GM23338 (cell line): ENCODE results near the gene CASS4. TPM values are rescaled to one million over a fixed set of nuclear protein-coding genes. Genes with fewer than 3 reads are reported as not detected.

ENCODE experiments used
- ATAC-seq: fragments of 200-7000 bp; cut with Tn5 transposase; 3 replicates; pipeline ENCODE4 v1.9.1; 2020
- DNase-seq: peaks from one replicate; pipeline ENCODE4 v3.0.0-alpha.2; 2015; ENCODE audit warnings: low spot score
- H2AFZ ChIP-seq: fragments of 200-600 bp; sonication (generic); 2 replicates; pipeline ENCODE4 v1.8.0; 2016; ENCODE audit warnings: antibody characterized with exemption, mild to moderate bottlenecking, moderate library complexity
- H3F3A ChIP-seq: fragments of 200-600 bp; sonication (generic); replicated peaks from 2 replicates; pipeline ENCODE4 v1.8.0; 2017; ENCODE audit warnings: antibody characterized with exemption, mixed run types, low read depth
- H3K27ac ChIP-seq: fragments of 200-600 bp; sonication (generic); 2 replicates; pipeline ENCODE4 v1.6.1; 2016; ENCODE audit warnings: low read depth
- H3K27me3 ChIP-seq: fragments of 200-600 bp; sonication (generic); 2 replicates; pipeline ENCODE4 v1.8.0; 2016; ENCODE audit warnings: mild to moderate bottlenecking, mixed run types, moderate library complexity; ENCODE audit not compliant: insufficient read depth
- H3K36me3 ChIP-seq: fragments of 200-600 bp; sonication (generic); 2 replicates; pipeline ENCODE4 v1.8.0; 2016; ENCODE audit warnings: mild to moderate bottlenecking; ENCODE audit not compliant: insufficient read depth
- H3K4me1 ChIP-seq: fragments of 200-600 bp; sonication (generic); 2 replicates; pipeline ENCODE4 v1.8.0; 2016; ENCODE audit warnings: mild to moderate bottlenecking, moderate library complexity; ENCODE audit not compliant: insufficient read depth
- H3K4me2 ChIP-seq: fragments of 200-600 bp; sonication (generic); 2 replicates; pipeline ENCODE4 v1.7.1; 2017; ENCODE audit warnings: mixed run types
- H3K4me3 ChIP-seq: fragments of 200-600 bp; sonication (generic); 2 replicates; pipeline ENCODE4 v1.6.1; 2016; ENCODE audit warnings: mixed run types
- H3K79me2 ChIP-seq: fragments of 200-600 bp; sonication (generic); replicated peaks from 2 replicates; pipeline ENCODE4 v1.8.0; 2017; ENCODE audit warnings: mild to moderate bottlenecking; ENCODE audit not compliant: insufficient read depth
- H3K9me2 ChIP-seq: fragments of 200-600 bp; sonication (generic); 2 replicates; pipeline ENCODE4 v1.8.0; 2017; ENCODE audit not compliant: insufficient read depth
- H4K20me1 ChIP-seq: fragments of 200-600 bp; sonication (generic); replicated peaks from 2 replicates; pipeline ENCODE4 v1.8.0; 2017; ENCODE audit warnings: mild to moderate bottlenecking; ENCODE audit not compliant: insufficient read depth
- H3K27ac Mint-ChIP-seq: 2 replicates; pipeline ENCODE4 v1.8.0; 2020; ENCODE audit warnings: inconsistent platforms, mild to moderate bottlenecking, moderate library complexity, mixed read lengths
- H3K27me3 Mint-ChIP-seq: 3 replicates; pipeline ENCODE4 v1.8.0; 2022; ENCODE audit warnings: low read depth, mild to moderate bottlenecking, moderate library complexity, mixed read lengths, inconsistent platforms; ENCODE audit not compliant: insufficient read depth, poor library complexity
- H3K36me3 Mint-ChIP-seq: 3 replicates; pipeline ENCODE4 v1.8.0; 2021; ENCODE audit warnings: low read depth, mild to moderate bottlenecking, inconsistent platforms, moderate library complexity, mixed read lengths
- H3K4me1 Mint-ChIP-seq: 3 replicates; pipeline ENCODE4 v1.8.0; 2020; ENCODE audit warnings: mild to moderate bottlenecking, inconsistent platforms, mixed read lengths
- H3K4me3 Mint-ChIP-seq: 3 replicates; pipeline ENCODE4 v1.8.0; 2021; ENCODE audit warnings: moderate library complexity, mild to moderate bottlenecking, inconsistent platforms, mixed read lengths
- H3K9me3 Mint-ChIP-seq: 3 replicates; pipeline ENCODE4 v1.8.0; 2020; ENCODE audit warnings: moderate library complexity, mild to moderate bottlenecking, inconsistent platforms, mixed read lengths
- CREB1 ChIP-seq: fragments of 250-450 bp; sonication (Bioruptor Pico); IDR thresholded peaks from 2 replicates; pipeline ENCODE4 v1.5.0; 2020; ENCODE audit warnings: low read depth, mild to moderate bottlenecking, moderate library complexity
- CTCF ChIP-seq, 2 experiments: fragments of 200-600 bp in 1 of 2; sonication (generic) in 1 of 2; conservative IDR thresholded peaks; 2 replicates each; pipeline versions ENCODE4 v1.5.1 to v1.6.1; 2016 to 2017; ENCODE audit warnings: antibody characterized with exemption in 2 of 2, low read depth in 2 of 2, mild to moderate bottlenecking in 2 of 2, moderate library complexity in 1 of 2
- EZH2 ChIP-seq: fragments of 200-600 bp; sonication (generic); IDR thresholded peaks from one replicate; pipeline ENCODE4 v1.8.0; 2017; ENCODE audit warnings: antibody characterized with exemption, mild to moderate bottlenecking, low read depth; ENCODE audit not compliant: unreplicated experiment
- EZH2phosphoT487 ChIP-seq: fragments of 200-600 bp; sonication (generic); IDR thresholded peaks from one replicate; pipeline ENCODE4 v1.8.1; 2018; ENCODE audit warnings: antibody characterized with exemption; ENCODE audit not compliant: unreplicated experiment
- JUNB ChIP-seq: IDR thresholded peaks from one replicate; pipeline ENCODE4 v1.6.1; 2016; ENCODE audit warnings: antibody characterized with exemption; ENCODE audit not compliant: unreplicated experiment
- NANOG ChIP-seq: IDR thresholded peaks from 2 replicates; pipeline ENCODE4 v1.6.1; 2016; ENCODE audit warnings: antibody characterized with exemption, borderline replicate concordance
- POLR2AphosphoS5 ChIP-seq: IDR thresholded peaks from 2 replicates; pipeline ENCODE4 v1.6.1; 2016; ENCODE audit warnings: antibody characterized with exemption, low read depth
- REST ChIP-seq: IDR thresholded peaks from one replicate; pipeline ENCODE4 v1.6.1; 2018; ENCODE audit warnings: antibody characterized with exemption; ENCODE audit not compliant: unreplicated experiment
- STAT1 ChIP-seq: IDR thresholded peaks from one replicate; pipeline ENCODE4 v1.6.1; 2016; ENCODE audit warnings: antibody characterized with exemption; ENCODE audit not compliant: unreplicated experiment
- ZNF114 ChIP-seq: fragments of 250-450 bp; sonication (Bioruptor Pico); IDR thresholded peaks from 2 replicates; pipeline ENCODE4 v1.5.0; 2020; ENCODE audit warnings: mild to moderate bottlenecking, moderate library complexity
- ZNF331 ChIP-seq: fragments of 250-450 bp; sonication (Bioruptor Pico); IDR thresholded peaks from 2 replicates; pipeline ENCODE4 v1.5.0; 2020; ENCODE audit warnings: low read depth, mild to moderate bottlenecking, moderate library complexity
- polyA plus RNA-seq: library from polyadenylated mRNA; unstranded; fragments of >200 nt; fragmentation: Nextera tagmentation; extraction: Ambion mirVana; gene quantifications from 2 replicates; pipeline ENCODE4 v1.2.1, GENCODE V29; 2016
- total RNA-seq: library from RNA; depleted of rRNA; stranded (reverse); fragments of >200 nt; shearing (Covaris generic); gene quantifications from 2 replicates; pipeline ENCODE4 v1.2.3, GENCODE V29; 2014
- TF ChIP-seq, protein P1 (sequence below): IDR thresholded peaks from 2 replicates; pipeline ENCODE4 v1.6.1; 2016; ENCODE audit warnings: antibody characterized with exemption
- TF ChIP-seq, protein P2 (sequence below): fragments of 250-450 bp; sonication (Bioruptor Pico); IDR thresholded peaks from 2 replicates; pipeline ENCODE4 v1.5.0; 2020; ENCODE audit warnings: mild to moderate bottlenecking, moderate library complexity

CASS4 gene
- total and polyA plus RNA-seq, 2 experiments from 2014 or later: not detected

GRCh38 chr20:56461576-56461975 is 49.5 kb downstream of the CASS4 start:
- Histone ChIP-seq H3K4me2 (no peak overlapping the region), H3F3A (no peaks in the 10 kb centered on the region), H2AFZ (no peak overlapping the region), H3K9me2 (no peaks in the 10 kb centered on the region), H3K27me3 (no peaks in the 10 kb centered on the region), H3K36me3 (no peaks in the 10 kb centered on the region), H4K20me1 (no peaks in the 10 kb centered on the region), H3K27ac (no peak overlapping the region), H3K4me3 (no peak overlapping the region), H3K79me2 (no peaks in the 10 kb centered on the region), H3K4me1 (no peaks in the 10 kb centered on the region)
- no peaks in the 10 kb centered on the region for H3K36me3 Mint-ChIP-seq
- no peaks in the 10 kb centered on the region for H3K9me3 Mint-ChIP-seq
- H3K27ac Mint-ChIP-seq: no peak overlapping the region
- TF ChIP-seq NANOG (no peak), ZNF331 (CRISPR knock-in tag) (no peak), CTCF (conservative IDR thresholded peaks at IDR 0.05; ENCODE audit: low read depth in 2 of 2) (no peak), ZNF114 (CRISPR knock-in tag) (no peak), CREB1 (CRISPR knock-in tag) (no peak), EZH2phosphoT487 (no peak), STAT1 (no peak), REST (no peak), EZH2 (no peak), POLR2AphosphoS5 (no peak), JUNB (no peak)
- TF ChIP-seq, protein P1, sequence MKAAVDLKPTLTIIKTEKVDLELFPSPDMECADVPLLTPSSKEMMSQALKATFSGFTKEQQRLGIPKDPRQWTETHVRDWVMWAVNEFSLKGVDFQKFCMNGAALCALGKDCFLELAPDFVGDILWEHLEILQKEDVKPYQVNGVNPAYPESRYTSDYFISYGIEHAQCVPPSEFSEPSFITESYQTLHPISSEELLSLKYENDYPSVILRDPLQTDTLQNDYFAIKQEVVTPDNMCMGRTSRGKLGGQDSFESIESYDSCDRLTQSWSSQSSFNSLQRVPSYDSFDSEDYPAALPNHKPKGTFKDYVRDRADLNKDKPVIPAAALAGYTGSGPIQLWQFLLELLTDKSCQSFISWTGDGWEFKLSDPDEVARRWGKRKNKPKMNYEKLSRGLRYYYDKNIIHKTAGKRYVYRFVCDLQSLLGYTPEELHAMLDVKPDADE: no peak
- TF ChIP-seq, protein P2, sequence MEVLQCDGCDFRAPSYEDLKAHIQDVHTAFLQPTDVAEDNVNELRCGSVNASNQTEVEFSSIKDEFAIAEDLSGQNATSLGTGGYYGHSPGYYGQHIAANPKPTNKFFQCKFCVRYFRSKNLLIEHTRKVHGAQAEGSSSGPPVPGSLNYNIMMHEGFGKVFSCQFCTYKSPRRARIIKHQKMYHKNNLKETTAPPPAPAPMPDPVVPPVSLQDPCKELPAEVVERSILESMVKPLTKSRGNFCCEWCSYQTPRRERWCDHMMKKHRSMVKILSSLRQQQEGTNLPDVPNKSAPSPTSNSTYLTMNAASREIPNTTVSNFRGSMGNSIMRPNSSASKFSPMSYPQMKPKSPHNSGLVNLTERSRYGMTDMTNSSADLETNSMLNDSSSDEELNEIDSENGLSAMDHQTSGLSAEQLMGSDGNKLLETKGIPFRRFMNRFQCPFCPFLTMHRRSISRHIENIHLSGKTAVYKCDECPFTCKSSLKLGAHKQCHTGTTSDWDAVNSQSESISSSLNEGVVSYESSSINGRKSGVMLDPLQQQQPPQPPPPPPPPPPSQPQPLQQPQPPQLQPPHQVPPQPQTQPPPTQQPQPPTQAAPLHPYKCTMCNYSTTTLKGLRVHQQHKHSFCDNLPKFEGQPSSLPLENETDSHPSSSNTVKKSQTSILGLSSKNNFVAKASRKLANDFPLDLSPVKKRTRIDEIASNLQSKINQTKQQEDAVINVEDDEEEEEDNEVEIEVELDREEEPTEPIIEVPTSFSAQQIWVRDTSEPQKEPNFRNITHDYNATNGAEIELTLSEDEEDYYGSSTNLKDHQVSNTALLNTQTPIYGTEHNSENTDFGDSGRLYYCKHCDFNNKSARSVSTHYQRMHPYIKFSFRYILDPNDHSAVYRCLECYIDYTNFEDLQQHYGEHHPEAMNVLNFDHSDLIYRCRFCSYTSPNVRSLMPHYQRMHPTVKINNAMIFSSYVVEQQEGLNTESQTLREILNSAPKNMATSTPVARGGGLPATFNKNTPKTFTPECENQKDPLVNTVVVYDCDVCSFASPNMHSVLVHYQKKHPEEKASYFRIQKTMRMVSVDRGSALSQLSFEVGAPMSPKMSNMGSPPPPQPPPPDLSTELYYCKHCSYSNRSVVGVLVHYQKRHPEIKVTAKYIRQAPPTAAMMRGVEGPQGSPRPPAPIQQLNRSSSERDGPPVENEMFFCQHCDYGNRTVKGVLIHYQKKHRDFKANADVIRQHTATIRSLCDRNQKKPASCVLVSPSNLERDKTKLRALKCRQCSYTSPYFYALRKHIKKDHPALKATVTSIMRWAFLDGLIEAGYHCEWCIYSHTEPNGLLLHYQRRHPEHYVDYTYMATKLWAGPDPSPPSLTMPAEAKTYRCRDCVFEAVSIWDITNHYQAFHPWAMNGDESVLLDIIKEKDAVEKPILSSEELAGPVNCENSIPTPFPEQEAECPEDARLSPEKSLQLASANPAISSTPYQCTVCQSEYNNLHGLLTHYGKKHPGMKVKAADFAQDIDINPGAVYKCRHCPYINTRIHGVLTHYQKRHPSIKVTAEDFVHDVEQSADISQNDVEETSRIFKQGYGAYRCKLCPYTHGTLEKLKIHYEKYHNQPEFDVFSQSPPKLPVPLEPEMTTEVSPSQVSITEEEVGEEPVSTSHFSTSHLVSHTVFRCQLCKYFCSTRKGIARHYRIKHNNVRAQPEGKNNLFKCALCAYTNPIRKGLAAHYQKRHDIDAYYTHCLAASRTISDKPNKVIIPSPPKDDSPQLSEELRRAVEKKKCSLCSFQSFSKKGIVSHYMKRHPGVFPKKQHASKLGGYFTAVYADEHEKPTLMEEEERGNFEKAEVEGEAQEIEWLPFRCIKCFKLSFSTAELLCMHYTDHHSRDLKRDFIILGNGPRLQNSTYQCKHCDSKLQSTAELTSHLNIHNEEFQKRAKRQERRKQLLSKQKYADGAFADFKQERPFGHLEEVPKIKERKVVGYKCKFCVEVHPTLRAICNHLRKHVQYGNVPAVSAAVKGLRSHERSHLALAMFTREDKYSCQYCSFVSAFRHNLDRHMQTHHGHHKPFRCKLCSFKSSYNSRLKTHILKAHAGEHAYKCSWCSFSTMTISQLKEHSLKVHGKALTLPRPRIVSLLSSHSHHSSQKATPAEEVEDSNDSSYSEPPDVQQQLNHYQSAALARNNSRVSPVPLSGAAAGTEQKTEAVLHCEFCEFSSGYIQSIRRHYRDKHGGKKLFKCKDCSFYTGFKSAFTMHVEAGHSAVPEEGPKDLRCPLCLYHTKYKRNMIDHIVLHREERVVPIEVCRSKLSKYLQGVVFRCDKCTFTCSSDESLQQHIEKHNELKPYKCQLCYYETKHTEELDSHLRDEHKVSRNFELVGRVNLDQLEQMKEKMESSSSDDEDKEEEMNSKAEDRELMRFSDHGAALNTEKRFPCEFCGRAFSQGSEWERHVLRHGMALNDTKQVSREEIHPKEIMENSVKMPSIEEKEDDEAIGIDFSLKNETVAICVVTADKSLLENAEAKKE (CRISPR knock-in tag): no peak
- no peak overlapping the region for H3K4me3 Mint-ChIP-seq
- no peak for ATAC-seq
- H3K4me1 Mint-ChIP-seq: no peaks in the 10 kb centered on the region
- DNase-seq: no peak
- peaks cover 1% of the 10 kb centered on the region for H3K27me3 Mint-ChIP-seq
